ENCODE measurements around the gene INTS13. TPM values are rescaled to one million over a fixed set of nuclear protein-coding genes. Genes with fewer than 3 reads are reported as not detected.
"Not testable (repeated sequence)": the region's sequence is repeated elsewhere in the genome, so short reads cannot be mapped to it uniquely, and the experiment has no call there.

Gene INTS13
- total and polyA plus RNA-seq, 12 donors: 14.1 to 22.2 (median 18.2) TPM

GRCh38 chr12:26906024-26906423 lies 31.8 kb downstream of the INTS13 start:
- H3K27ac ChIP-seq: no peak overlapping the region
- peaks cover 0 to 98% (median 40%) of the 10 kb centered on the region in 9 donors for H3K36me3 ChIP-seq
- ATAC-seq (no peak), DNase-seq (no peak)
- peaks cover 0 to 15% (median 8%) of the 10 kb centered on the region in 11 donors for H3K9me3 ChIP-seq
- intact Hi-C loops (cut with DNase I): no loop called here
- H3K4me1 ChIP-seq: peaks cover 0 to 6% (median 0%) of the 10 kb centered on the region in 9 donors
- no peak overlapping the region for H3K4me3 ChIP-seq
- no peak for TF ChIP-seq CTCF (IDR thresholded peaks at IDR 0.05)
- H3K27me3 ChIP-seq: no peaks in the 10 kb centered on the region
- 64 to 71% methylated on average over 1 of the region's 1 CpG for WGBS, 2 donors

- H3K27ac ChIP-seq; H3K4me3 ChIP-seq; ATAC-seq; H3K27me3 ChIP-seq; intact Hi-C loops (cut with DNase I); H3K4me1 ChIP-seq; DNase-seq: not testable (repeated sequence)
- Histone ChIP-seq H3K36me3 (peaks cover 0 to 93% (median 30%) of the 10 kb centered on the region in 9 donors), H3K9me3 (peaks cover 0 to 21% (median 8%) of the 10 kb centered on the region in 11 donors)
- 97% methylated on average over 2 of the region's 3 CpGs for whole genome bisulfite sequencing, 2 donors
Measured at GRCh38 chr12:26903396-26903795, 34.4 kb downstream of the INTS13 start.

- 97 to 98% methylated on average over 2 of the region's 2 CpGs for WGBS, 2 donors
- no peaks in the 10 kb centered on the region for H3K27me3 ChIP-seq
- no peak for DNase-seq
Measured at GRCh38 chr12:26896913-26897312, 40.9 kb downstream of the INTS13 start.

GRCh38 chr12:26895672-26896071 lies 42.1 kb downstream of the INTS13 start:
- no peak for ATAC-seq
- no peak overlapping the region for H3K27ac ChIP-seq
- no peak overlapping the region for H3K4me3 ChIP-seq
- intact Hi-C loops (cut with DNase I): no loop called here
- 95 to 96% methylated on average over 4 of the region's 4 CpGs for WGBS, 2 donors
- no peak for TF ChIP-seq CTCF (IDR thresholded peaks at IDR 0.05)
- H3K9me3 ChIP-seq: peaks cover 0 to 8% (median 0%) of the 10 kb centered on the region in 11 donors
- no peak for DNase-seq
- peaks cover 0 to 32% (median 6%) of the 10 kb centered on the region in 9 donors for H3K36me3 ChIP-seq
- H3K4me1 ChIP-seq: no peaks in the 10 kb centered on the region
- no peaks in the 10 kb centered on the region for H3K27me3 ChIP-seq

More at GRCh38 chr12:26896913-26897312, 40.9 kb downstream of the INTS13 start:
- peaks cover 0 to 8% (median 0%) of the 10 kb centered on the region in 11 donors for H3K9me3 ChIP-seq
- H3K4me3 ChIP-seq: no peak overlapping the region
- no peak for ATAC-seq
- peaks cover 0 to 40% (median 6%) of the 10 kb centered on the region in 9 donors for H3K36me3 ChIP-seq
- H3K27ac ChIP-seq: no peak overlapping the region
- TF ChIP-seq CTCF (IDR thresholded peaks at IDR 0.05): no peak
- intact Hi-C loops (cut with DNase I): no loop called here
- no peaks in the 10 kb centered on the region for H3K4me1 ChIP-seq

GRCh38 chr12:26891704-26892103 lies 46.1 kb downstream of the INTS13 start:
- intact Hi-C loops (cut with DNase I): no loop called here
- TF ChIP-seq CTCF (IDR thresholded peaks at IDR 0.05): no peak
- Histone ChIP-seq H3K4me1 (no peaks in the 10 kb centered on the region), H3K27me3 (no peaks in the 10 kb centered on the region), H3K36me3 (peaks cover 0 to 7% (median 0%) of the 10 kb centered on the region in 9 donors), H3K27ac (no peak overlapping the region), H3K9me3 (no peaks in the 10 kb centered on the region), H3K4me3 (no peak overlapping the region)
- 14 to 82% methylated on average over 1 of the region's 1 CpG for WGBS, 2 donors
- no peak for ATAC-seq
- DNase-seq: no peak

All from heart right ventricle (tissue), 16 donors.